Lung (tissue), 12 donors: ENCODE results near the gene EML5. TPM values are rescaled to one million over a fixed set of nuclear protein-coding genes. Genes with fewer than 3 reads are reported as not detected.

Source experiments
- ATAC-seq: fragments of 200-7000 bp; cut with Tn5 transposase; one replicate; pipeline ENCODE4 v1.9.1; 2020; ENCODE audit warnings: moderate number of reproducible peaks; ENCODE audit not compliant: insufficient read depth, low FRiP score
- DNase-seq, 3 donors: peaks; one replicate each; pipeline ENCODE4 v3.0.0-alpha.2; 2013 to 2017
- H3K27ac ChIP-seq, 2 donors: one replicate each; pipeline ENCODE4 v1.5.1; 2013; ENCODE audit warnings: mild to moderate bottlenecking in 2 of 2, moderate library complexity in 2 of 2, control low read depth in 1 of 2, inconsistent platforms in 1 of 2, low read depth in 1 of 2, low read length in 1 of 2
- H3K27me3 ChIP-seq, 3 donors: one replicate each; pipeline ENCODE4 v1.5.1; 2013; ENCODE audit warnings: low read length in 2 of 3; ENCODE audit not compliant: control insufficient read depth in 3 of 3, insufficient read depth in 3 of 3
- H3K36me3 ChIP-seq, 4 donors: one replicate each; pipeline ENCODE4 v1.5.1; 2013; ENCODE audit warnings: low read length in 4 of 4, mild to moderate bottlenecking in 1 of 4, moderate library complexity in 1 of 4; ENCODE audit not compliant: control insufficient read depth in 4 of 4, insufficient read depth in 4 of 4
- H3K4me1 ChIP-seq, 5 donors: one replicate each; pipeline ENCODE4 v1.5.1; 2013; ENCODE audit warnings: low read length in 5 of 5, mild to moderate bottlenecking in 2 of 5, moderate library complexity in 1 of 5; ENCODE audit not compliant: control insufficient read depth in 5 of 5, insufficient read depth in 5 of 5
- H3K4me3 ChIP-seq: one replicate; pipeline ENCODE4 v1.5.1; 2013; ENCODE audit warnings: mild to moderate bottlenecking, control low read depth, moderate library complexity
- H3K9ac ChIP-seq, 2 donors: one replicate each; pipeline ENCODE4 v1.5.1; 2013; ENCODE audit warnings: low read length in 2 of 2, control low read depth in 1 of 2; ENCODE audit not compliant: insufficient read depth in 1 of 2
- H3K9me3 ChIP-seq, 4 donors: one replicate each; pipeline ENCODE4 v1.5.1; 2013; ENCODE audit warnings: low read length in 3 of 4, mild to moderate bottlenecking in 1 of 4, moderate library complexity in 1 of 4; ENCODE audit not compliant: control insufficient read depth in 4 of 4, insufficient read depth in 3 of 4
- WGBS, 2 donors: extraction: QIAGEN DNeasy Blood & Tissue Kit; methylation state at CpG; one replicate each; pipeline ENCODE4 v1.1.7; 2013; 5-methylcytosine and 5-hydroxymethylcytosine counted together
- polyA plus RNA-seq, 2 donors: library from polyadenylated mRNA; stranded (reverse); fragments of 200-250 nt; gene quantifications; one replicate each; pipeline ENCODE4 v1.2.1, GENCODE V29; 2013
- total RNA-seq, 2 donors: library from RNA; depleted of rRNA in 1 of 2; stranded (reverse); fragments of >200 nt in 1 of 2; gene quantifications; one replicate each; pipeline ENCODE4 v1.2.1, GENCODE V29; 2014 to 2021
- TF ChIP-seq, protein P1 (sequence below): IDR thresholded peaks from 2 replicates; pipeline ENCODE4 v1.5.1; 2012; ENCODE audit warnings: mild to moderate bottlenecking; ENCODE audit errors: control extremely low read depth, extremely low read depth
- donor health status: control.
- donor health status: control.
- donor health status: Bipolar disorder and iron deficiency.
- donor health status: healthy.
- donor health status: DM: yes; HTN: yes; CAD: no.

The EML5 gene
- total and polyA plus RNA-seq, 4 donors = 0.31 to 10.2 (median 1.2) TPM

DNA sequence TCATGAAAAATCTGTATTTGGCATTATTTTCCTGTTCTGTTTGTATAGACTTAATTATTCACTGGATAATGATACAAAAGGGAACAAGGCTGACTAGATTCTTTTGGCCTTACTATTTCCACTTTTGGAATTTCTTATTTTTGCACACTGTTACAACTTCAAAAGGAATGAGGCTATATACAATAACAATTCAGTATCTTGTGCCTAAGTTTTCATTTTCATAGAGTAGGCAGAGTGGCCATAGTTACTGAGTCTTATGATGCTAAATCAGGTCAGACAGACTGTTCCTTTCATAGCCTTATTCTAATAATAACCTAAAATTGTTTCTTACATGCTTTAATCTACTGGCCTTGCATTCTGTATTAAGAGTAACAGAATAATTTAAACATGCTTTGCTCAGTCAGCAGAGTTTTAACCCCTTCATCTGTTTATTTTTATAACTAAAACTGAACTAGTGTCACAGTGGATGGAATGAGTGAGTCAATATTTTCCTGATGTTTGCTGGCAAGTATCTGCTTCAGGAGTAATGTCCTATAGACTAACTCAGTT, 42.2 kb upstream of the EML5 start:
- H3K4me1 ChIP-seq = peaks cover 1 to 30% (median 7%) of the 10 kb centered on the region in 5 donors
- ATAC-seq (no peak), DNase-seq (peak in 2 of 3 donors; percentile 71 to 81)
- no peak overlapping the region for H3K27ac ChIP-seq
- TF ChIP-seq, protein P1, sequence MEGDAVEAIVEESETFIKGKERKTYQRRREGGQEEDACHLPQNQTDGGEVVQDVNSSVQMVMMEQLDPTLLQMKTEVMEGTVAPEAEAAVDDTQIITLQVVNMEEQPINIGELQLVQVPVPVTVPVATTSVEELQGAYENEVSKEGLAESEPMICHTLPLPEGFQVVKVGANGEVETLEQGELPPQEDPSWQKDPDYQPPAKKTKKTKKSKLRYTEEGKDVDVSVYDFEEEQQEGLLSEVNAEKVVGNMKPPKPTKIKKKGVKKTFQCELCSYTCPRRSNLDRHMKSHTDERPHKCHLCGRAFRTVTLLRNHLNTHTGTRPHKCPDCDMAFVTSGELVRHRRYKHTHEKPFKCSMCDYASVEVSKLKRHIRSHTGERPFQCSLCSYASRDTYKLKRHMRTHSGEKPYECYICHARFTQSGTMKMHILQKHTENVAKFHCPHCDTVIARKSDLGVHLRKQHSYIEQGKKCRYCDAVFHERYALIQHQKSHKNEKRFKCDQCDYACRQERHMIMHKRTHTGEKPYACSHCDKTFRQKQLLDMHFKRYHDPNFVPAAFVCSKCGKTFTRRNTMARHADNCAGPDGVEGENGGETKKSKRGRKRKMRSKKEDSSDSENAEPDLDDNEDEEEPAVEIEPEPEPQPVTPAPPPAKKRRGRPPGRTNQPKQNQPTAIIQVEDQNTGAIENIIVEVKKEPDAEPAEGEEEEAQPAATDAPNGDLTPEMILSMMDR = no peak
- no peak overlapping the region for H3K9ac ChIP-seq
- H3K4me3 ChIP-seq = no peak overlapping the region
- H3K36me3 ChIP-seq = peaks cover 0 to 3% (median 0%) of the 10 kb centered on the region in 4 donors
- H3K27me3 ChIP-seq = no peaks in the 10 kb centered on the region
- no peaks in the 10 kb centered on the region for H3K9me3 ChIP-seq

- Histone ChIP-seq H3K27me3 (no peaks in the 10 kb centered on the region), H3K9me3 (no peaks in the 10 kb centered on the region), H3K4me3 (no peak overlapping the region), H3K36me3 (peaks cover 0 to 3% (median 0%) of the 10 kb centered on the region in 4 donors), H3K27ac (no peak overlapping the region), H3K9ac (no peak overlapping the region), H3K4me1 (peaks cover 1 to 27% (median 7%) of the 10 kb centered on the region in 5 donors)
- TF ChIP-seq, protein P1 = no peak
- no peak for DNase-seq
- no peak for ATAC-seq
Measured at GRCh38 chr14:88831284-88831683, 38.5 kb upstream of the EML5 start.

- no peak for ATAC-seq
- Histone ChIP-seq H3K27ac (peak overlapping the region in 1 of 2 donors; percentile 6), H3K27me3 (no peaks in the 10 kb centered on the region), H3K4me3 (no peak overlapping the region), H3K9ac (no peak overlapping the region), H3K4me1 (peaks cover 0 to 22% (median 7%) of the 10 kb centered on the region in 5 donors), H3K9me3 (no peaks in the 10 kb centered on the region), H3K36me3 (peaks cover 0 to 3% (median 0%) of the 10 kb centered on the region in 4 donors)
- TF ChIP-seq, protein P1 = no peak
- no peak for DNase-seq
- 48 to 76% methylated on average over 4 of the region's 4 CpGs for WGBS, 2 donors
Measured at GRCh38 chr14:88829685-88830302, 37.0 kb upstream of the EML5 start.
